ENCODE data around the gene LILRA2.

Gene LILRA2

GRCh38 chr19:54551293-54551692 lies 22.3 kb upstream of the LILRA2 start:
- TF ChIP-seq CTCF (conservative IDR thresholded peaks at IDR 0.05; ENCODE audit: low read depth, low read length), result no peak
- H3K4me3 ChIP-seq (IDR thresholded peaks at IDR 0.05; ENCODE audit: insufficient read depth, low read depth, low read length), result no peak overlapping the region
- peaks cover 3% of the 10 kb centered on the region; the same call in 1 of the 2 replicates for H3K27me3 ChIP-seq (ENCODE audit: insufficient read depth, low read depth)
- H2AFZ ChIP-seq (ENCODE audit: low read depth), result no peak overlapping the region
- H3K4me1 ChIP-seq (ENCODE audit: low read depth, poor library complexity, severe bottlenecking), result no peaks in the 10 kb centered on the region
- H3K36me3 ChIP-seq (ENCODE audit: insufficient read depth), result no peaks in the 10 kb centered on the region
- no peak overlapping the region for H3K9ac ChIP-seq
- H3K79me2 ChIP-seq (ENCODE audit: insufficient read depth, low read depth), result no peaks in the 10 kb centered on the region
- no peak overlapping the region for H3K27ac ChIP-seq
- H4K20me1 ChIP-seq (ENCODE audit: insufficient read depth), result no peaks in the 10 kb centered on the region
- H3K4me2 ChIP-seq, result no peak overlapping the region

GRCh38 chr19:54551950-54552912 lies 21.4 kb upstream of the LILRA2 start:
- peaks cover 3% of the 10 kb centered on the region; the same call in 1 of the 2 replicates for H3K27me3 ChIP-seq (ENCODE audit: insufficient read depth, low read depth)
- no peaks in the 10 kb centered on the region for H3K79me2 ChIP-seq (ENCODE audit: insufficient read depth, low read depth)
- TF ChIP-seq CTCF (conservative IDR thresholded peaks at IDR 0.05; ENCODE audit: low read depth, low read length), result no peak
- H3K4me1 ChIP-seq (ENCODE audit: low read depth, poor library complexity, severe bottlenecking), result no peaks in the 10 kb centered on the region
- no peaks in the 10 kb centered on the region for H4K20me1 ChIP-seq (ENCODE audit: insufficient read depth)
- no peak overlapping the region for H3K4me3 ChIP-seq (IDR thresholded peaks at IDR 0.05; ENCODE audit: insufficient read depth, low read depth, low read length)
- H3K4me2 ChIP-seq, result no peak overlapping the region
- no peaks in the 10 kb centered on the region for H3K36me3 ChIP-seq (ENCODE audit: insufficient read depth)
- H3K9ac ChIP-seq, result no peak overlapping the region
- H2AFZ ChIP-seq (ENCODE audit: low read depth), result no peak overlapping the region
- no peak overlapping the region for H3K27ac ChIP-seq

GRCh38 chr19:54552913-54553310 lies 20.7 kb upstream of the LILRA2 start:
- Histone ChIP-seq H2AFZ (ENCODE audit: low read depth) (no peak overlapping the region), H3K4me1 (ENCODE audit: low read depth, poor library complexity, severe bottlenecking) (no peaks in the 10 kb centered on the region), H3K27ac (no peak overlapping the region), H3K27me3 (ENCODE audit: insufficient read depth, low read depth) (peaks cover 3% of the 10 kb centered on the region; the same call in 1 of the 2 replicates), H3K9ac (no peak overlapping the region), H3K4me3 (IDR thresholded peaks at IDR 0.05; ENCODE audit: insufficient read depth, low read depth, low read length) (no peak overlapping the region), H4K20me1 (ENCODE audit: insufficient read depth) (no peaks in the 10 kb centered on the region), H3K79me2 (ENCODE audit: insufficient read depth, low read depth) (no peaks in the 10 kb centered on the region), H3K36me3 (ENCODE audit: insufficient read depth) (no peaks in the 10 kb centered on the region), H3K4me2 (no peak overlapping the region)
- TF ChIP-seq CTCF (conservative IDR thresholded peaks at IDR 0.05; ENCODE audit: low read depth, low read length), result no peak

- Histone ChIP-seq H3K79me2 (ENCODE audit: insufficient read depth, low read depth) (no peaks in the 10 kb centered on the region), H2AFZ (ENCODE audit: low read depth) (no peak overlapping the region), H3K4me3 (IDR thresholded peaks at IDR 0.05; ENCODE audit: insufficient read depth, low read depth, low read length) (no peak overlapping the region), H4K20me1 (ENCODE audit: insufficient read depth) (no peaks in the 10 kb centered on the region), H3K27ac (no peak overlapping the region), H3K9ac (no peak overlapping the region), H3K4me2 (no peak overlapping the region), H3K27me3 (ENCODE audit: insufficient read depth, low read depth) (peaks cover 3% of the 10 kb centered on the region; the same call in 1 of the 2 replicates), H3K36me3 (ENCODE audit: insufficient read depth) (no peaks in the 10 kb centered on the region), H3K4me1 (ENCODE audit: low read depth, poor library complexity, severe bottlenecking) (no peaks in the 10 kb centered on the region)
- no peak for TF ChIP-seq CTCF (conservative IDR thresholded peaks at IDR 0.05; ENCODE audit: low read depth, low read length)
Measured at GRCh38 chr19:54554006-54554405, 19.6 kb upstream of the LILRA2 start.
